ENCODE results near the gene FAH. TPM values are rescaled to one million over a fixed set of nuclear protein-coding genes. Genes with fewer than 3 reads are reported as not detected.

Gene FAH
- total RNA-seq, 8 experiments from 2014 or later, result 5.9 to 49.8 (median 11.4) TPM

GRCh38 chr15:80179935-80180334 is 27.1 kb downstream of the FAH start:
- in situ Hi-C loops (cut with MboI; ENCODE audit: low pct_unique_long_range_greater_than_20kb in 2 of 9, low sequenced_read_pairs in 9 of 9, unreplicated experiment in 9 of 9), result no loop called here
- WGBS, 10 experiments, result 92% methylated on average over 4 of the region's 16 CpGs; no CpG with 5 or more reads in 9 of the 10 experiments
- no peak for ATAC-seq (replicated peaks in 6 of 8)
- H3K27ac ChIP-seq, result no peak overlapping the region
- H3K4me1 ChIP-seq (replicated peaks in 1 of 2), result no peaks in the 10 kb centered on the region
- no peak overlapping the region for H3K4me3 ChIP-seq

- H3K4me3 ChIP-seq, result no peak overlapping the region
- 55 to 92% (median 80%) methylated on average over 1 to 3 of the region's 7 CpGs; no CpG with 5 or more reads in 5 of the 10 experiments for WGBS, 10 experiments
- in situ Hi-C loops (cut with MboI; ENCODE audit: low pct_unique_long_range_greater_than_20kb in 2 of 9, low sequenced_read_pairs in 9 of 9, unreplicated experiment in 9 of 9), result no loop called here
Observed at GRCh38 chr15:80180468-80180867, 27.7 kb downstream of the FAH start.

GRCh38 chr15:80180986-80181385 is 28.2 kb downstream of the FAH start:
- in situ Hi-C loops (cut with MboI; ENCODE audit: low pct_unique_long_range_greater_than_20kb in 2 of 9, low sequenced_read_pairs in 9 of 9, unreplicated experiment in 9 of 9), result no loop called here
- Histone ChIP-seq H3K4me3 (no peak overlapping the region), H3K27ac (no peak overlapping the region), H3K4me1 (replicated peaks in 1 of 2) (no peaks in the 10 kb centered on the region)
- 75 to 100% (median 93%) methylated on average over 2 to 7 of the region's 10 CpGs; no CpG with 5 or more reads in 6 of the 10 experiments for WGBS, 10 experiments
- no peak for ATAC-seq (replicated peaks in 6 of 8)

More at GRCh38 chr15:80180468-80180867, 27.7 kb downstream of the FAH start:
- no peak for ATAC-seq (replicated peaks in 6 of 8)
- H3K27ac ChIP-seq, result no peak overlapping the region
- no peaks in the 10 kb centered on the region for H3K4me1 ChIP-seq (replicated peaks in 1 of 2)

GRCh38 chr15:80182611-80183261 is 29.9 kb downstream of the FAH start:
- Histone ChIP-seq H3K27ac (no peak overlapping the region), H3K4me3 (no peak overlapping the region), H3K4me1 (replicated peaks in 1 of 2) (no peaks in the 10 kb centered on the region)
- WGBS, 10 experiments, result 0 to 100% (median 90%) methylated on average over 1 to 5 of the region's 5 CpGs
- in situ Hi-C loops (cut with MboI; ENCODE audit: low pct_unique_long_range_greater_than_20kb in 2 of 9, low sequenced_read_pairs in 9 of 9, unreplicated experiment in 9 of 9), result no loop called here
- ATAC-seq (replicated peaks in 6 of 8), result peak in 3 of 8 experiments; percentile 26 to 61 (median 29)

- WGBS, 10 experiments, result 72 to 100% (median 90%) methylated on average over 2 to 10 of the region's 10 CpGs; no CpG with 5 or more reads in 1 of the 10 experiments
- in situ Hi-C loops (cut with MboI; ENCODE audit: low pct_unique_long_range_greater_than_20kb in 2 of 9, low sequenced_read_pairs in 9 of 9, unreplicated experiment in 9 of 9), result no loop called here
- H3K4me3 ChIP-seq, result no peak overlapping the region
- H3K4me1 ChIP-seq (replicated peaks in 1 of 2), result no peaks in the 10 kb centered on the region
- ATAC-seq (replicated peaks in 6 of 8), result no peak
- H3K27ac ChIP-seq, result no peak overlapping the region
Observed at GRCh38 chr15:80183306-80183705, 30.5 kb downstream of the FAH start.

- Histone ChIP-seq H3K4me3 (no peak overlapping the region), H3K27ac (no peak overlapping the region), H3K4me1 (replicated peaks in 1 of 2) (no peaks in the 10 kb centered on the region)
- peak in 2 of 8 experiments; percentile 36 to 47 for ATAC-seq (replicated peaks in 6 of 8)
- 60 to 100% (median 80%) methylated on average over 1 to 6 of the region's 6 CpGs; no CpG with 5 or more reads in 2 of the 10 experiments for WGBS, 10 experiments
- in situ Hi-C loops (cut with MboI; ENCODE audit: low pct_unique_long_range_greater_than_20kb in 2 of 9, low sequenced_read_pairs in 9 of 9, unreplicated experiment in 9 of 9), result no loop called here
Observed at GRCh38 chr15:80183886-80184285, 31.1 kb downstream of the FAH start.

GRCh38 chr15:80184554-80184953 is 31.8 kb downstream of the FAH start:
- in situ Hi-C loops (cut with MboI; ENCODE audit: low pct_unique_long_range_greater_than_20kb in 2 of 9, low sequenced_read_pairs in 9 of 9, unreplicated experiment in 9 of 9), result no loop called here
- ATAC-seq (replicated peaks in 6 of 8), result peak in 5 of 8 experiments; percentile 18 to 91 (median 74)
- no peak overlapping the region for H3K4me3 ChIP-seq
- no peaks in the 10 kb centered on the region for H3K4me1 ChIP-seq (replicated peaks in 1 of 2)
- no peak overlapping the region for H3K27ac ChIP-seq
- 33 to 100% (median 64%) methylated on average over 1 to 5 of the region's 7 CpGs; no CpG with 5 or more reads in 3 of the 10 experiments for WGBS, 10 experiments

GRCh38 chr15:80185152-80185551 is 32.4 kb downstream of the FAH start:
- 20 to 100% (median 93%) methylated on average over 1 to 2 of the region's 2 CpGs; no CpG with 5 or more reads in 2 of the 10 experiments for WGBS, 10 experiments
- Histone ChIP-seq H3K4me3 (no peak overlapping the region), H3K27ac (no peak overlapping the region), H3K4me1 (replicated peaks in 1 of 2) (no peaks in the 10 kb centered on the region)
- in situ Hi-C loops (cut with MboI; ENCODE audit: low pct_unique_long_range_greater_than_20kb in 2 of 9, low sequenced_read_pairs in 9 of 9, unreplicated experiment in 9 of 9), result no loop called here
- ATAC-seq (replicated peaks in 6 of 8), result no peak

- in situ Hi-C loops (cut with MboI; ENCODE audit: low pct_unique_long_range_greater_than_20kb in 2 of 9, low sequenced_read_pairs in 9 of 9, unreplicated experiment in 9 of 9), result no loop called here
- 75 to 100% (median 94%) methylated on average over 1 to 5 of the region's 7 CpGs; no CpG with 5 or more reads in 4 of the 10 experiments for WGBS, 10 experiments
- no peaks in the 10 kb centered on the region for H3K4me1 ChIP-seq (replicated peaks in 1 of 2)
- no peak overlapping the region for H3K27ac ChIP-seq
- no peak for ATAC-seq (replicated peaks in 6 of 8)
- no peak overlapping the region for H3K4me3 ChIP-seq
Observed at GRCh38 chr15:80186066-80186465, 33.3 kb downstream of the FAH start.

GRCh38 chr15:80186597-80186996 is 33.8 kb downstream of the FAH start:
- WGBS, 10 experiments, result 86 to 100% (median 100%) methylated on average over 1 of the region's 1 CpG; no CpG with 5 or more reads in 5 of the 10 experiments
- Histone ChIP-seq H3K4me3 (no peak overlapping the region), H3K4me1 (replicated peaks in 1 of 2) (no peaks in the 10 kb centered on the region), H3K27ac (no peak overlapping the region)
- no peak for ATAC-seq (replicated peaks in 6 of 8)
- in situ Hi-C loops (cut with MboI; ENCODE audit: low pct_unique_long_range_greater_than_20kb in 2 of 9, low sequenced_read_pairs in 9 of 9, unreplicated experiment in 9 of 9), result no loop called here

- H3K4me1 ChIP-seq (replicated peaks in 1 of 2), result no peaks in the 10 kb centered on the region
- ATAC-seq (replicated peaks in 6 of 8), result no peak
- no peak overlapping the region for H3K27ac ChIP-seq
- in situ Hi-C loops (cut with MboI; ENCODE audit: low pct_unique_long_range_greater_than_20kb in 2 of 9, low sequenced_read_pairs in 9 of 9, unreplicated experiment in 9 of 9), result no loop called here
- no peak overlapping the region for H3K4me3 ChIP-seq
- WGBS, 10 experiments, result 40 to 100% (median 50%) methylated on average over 1 of the region's 2 CpGs; no CpG with 5 or more reads in 7 of the 10 experiments
Observed at GRCh38 chr15:80188251-80188650, 35.5 kb downstream of the FAH start.

- Histone ChIP-seq H3K4me1 (replicated peaks in 1 of 2) (no peaks in the 10 kb centered on the region), H3K4me3 (no peak overlapping the region), H3K27ac (no peak overlapping the region)
- ATAC-seq (replicated peaks in 6 of 8), result no peak
- in situ Hi-C loops (cut with MboI; ENCODE audit: low pct_unique_long_range_greater_than_20kb in 2 of 9, low sequenced_read_pairs in 9 of 9, unreplicated experiment in 9 of 9), result no loop called here
- WGBS, 10 experiments, result 86 to 100% (median 95%) methylated on average over 1 to 2 of the region's 2 CpGs
Observed at GRCh38 chr15:80191198-80191597, 38.4 kb downstream of the FAH start.

- ATAC-seq (replicated peaks in 6 of 8), result no peak
- in situ Hi-C loops (cut with MboI; ENCODE audit: low pct_unique_long_range_greater_than_20kb in 2 of 9, low sequenced_read_pairs in 9 of 9, unreplicated experiment in 9 of 9), result no loop called here
Observed at GRCh38 chr15:80191897-80192595, 39.2 kb downstream of the FAH start.

More at GRCh38 chr15:80191897-80192595, 39.2 kb downstream of the FAH start:
- whole genome bisulfite sequencing, 10 experiments, result 67 to 100% (median 95%) methylated on average over 1 to 7 of the region's 8 CpGs; no CpG with 5 or more reads in 1 of the 10 experiments
- no peaks in the 10 kb centered on the region for H3K4me1 ChIP-seq (replicated peaks in 1 of 2)
- no peak overlapping the region for H3K4me3 ChIP-seq
- no peak overlapping the region for H3K27ac ChIP-seq
